Tibial artery (tissue), 4 donors: ENCODE data around the gene NCAM1.

ENCODE experiments used
- DNase-seq, 2 donors: peaks; one replicate each; pipeline ENCODE4 v3.0.0-alpha.2; 2019
- H3K27ac ChIP-seq, 2 donors: fragments of 200-600 bp; sonication (generic) in 1 of 2; 1 replicate in 1 of 2; 2 replicates in 1 of 2; pipeline ENCODE4 v1.5.1; 2018 to 2019; ENCODE audit warnings: mild to moderate bottlenecking in 1 of 2
- H3K27me3 ChIP-seq, 2 donors: fragments of 200-600 bp; sonication (generic) in 1 of 2; one replicate each; pipeline versions ENCODE4 v1.5.1 to v1.6.0; 2016 to 2019
- H3K36me3 ChIP-seq, 3 donors: fragments of 200-600 bp; sonication (generic) in 2 of 3; one replicate each; pipeline ENCODE4 v1.5.1; 2016 to 2019; ENCODE audit warnings: mild to moderate bottlenecking in 2 of 3
- H3K4me1 ChIP-seq, 4 donors: fragments of 200-600 bp; sonication (generic) in 2 of 4; 1 replicate in 3 of 4; 2 replicates in 1 of 4; pipeline ENCODE4 v1.5.1; 2016 to 2019
- H3K4me3 ChIP-seq, 2 donors: fragments of 200-600 bp; sonication (generic) in 1 of 2; 1 replicate in 1 of 2; 2 replicates in 1 of 2; pipeline ENCODE4 v1.5.1; 2018 to 2019; ENCODE audit warnings: mild to moderate bottlenecking in 2 of 2
- H3K9me3 ChIP-seq, 3 donors: fragments of 200-600 bp; sonication (generic) in 1 of 3; one replicate each; pipeline ENCODE4 v1.5.1; 2016 to 2019
- CTCF ChIP-seq, 2 experiments: fragments of 200-600 bp in 1 of 2; fragments of 450-650 bp in 1 of 2; IDR thresholded peaks; one replicate each; pipeline ENCODE4 v1.5.1; 2017 to 2019; ENCODE audit warnings: antibody characterized with exemption in 2 of 2, mild to moderate bottlenecking in 1 of 2, moderate library complexity in 1 of 2
- intact Hi-C: fragments of 100-400 bp; cut with DNase I; formaldehyde crosslinking; loops from one replicate; pipeline ENCODE4 v1.15.0; 2023; ENCODE audit warnings: low total_unique reads

The NCAM1 gene

GRCh38 chr11:113105592-113105991, 144.4 kb downstream of the NCAM1 start:
- H3K27ac ChIP-seq: no peak overlapping the region
- H3K27me3 ChIP-seq: no peaks in the 10 kb centered on the region
- TF ChIP-seq CTCF (IDR thresholded peaks at IDR 0.05): no peak
- no peaks in the 10 kb centered on the region for H3K4me1 ChIP-seq
- intact Hi-C loops: no loop called here
- no peak for DNase-seq
- H3K36me3 ChIP-seq: no peaks in the 10 kb centered on the region
- H3K4me3 ChIP-seq: no peak overlapping the region
- no peaks in the 10 kb centered on the region for H3K9me3 ChIP-seq

GRCh38 chr11:113106507-113106906, 145.3 kb downstream of the NCAM1 start:
- Histone ChIP-seq H3K27ac (no peak overlapping the region), H3K27me3 (no peaks in the 10 kb centered on the region), H3K36me3 (no peaks in the 10 kb centered on the region), H3K4me1 (no peaks in the 10 kb centered on the region), H3K9me3 (no peaks in the 10 kb centered on the region), H3K4me3 (no peak overlapping the region)
- intact Hi-C loops: no loop called here
- no peak for TF ChIP-seq CTCF (IDR thresholded peaks at IDR 0.05)
- DNase-seq: no peak

- Histone ChIP-seq H3K4me1 (peaks cover 0 to 10% (median 4%) of the 10 kb centered on the region in 4 donors), H3K27me3 (no peaks in the 10 kb centered on the region), H3K4me3 (no peak overlapping the region), H3K36me3 (no peaks in the 10 kb centered on the region), H3K27ac (no peak overlapping the region), H3K9me3 (no peaks in the 10 kb centered on the region)
- intact Hi-C loops: loop anchor here (10.0 kb wide), 1 partner anchor 525 kb away; no protein-coding TSS in a partner anchor
- DNase-seq: no peak
- TF ChIP-seq CTCF (IDR thresholded peaks at IDR 0.05): no peak
Measured at GRCh38 chr11:113110046-113110445, 148.8 kb downstream of the NCAM1 start.

GRCh38 chr11:113111156-113111555, 149.9 kb downstream of the NCAM1 start:
- TF ChIP-seq CTCF (IDR thresholded peaks at IDR 0.05): no peak
- intact Hi-C loops: loop anchor here (10.0 kb wide), 1 partner anchor 526 kb away; no protein-coding TSS in a partner anchor

GRCh38 chr11:113112307-113112706, 151.1 kb downstream of the NCAM1 start:
- intact Hi-C loops: loop anchor here (10.0 kb wide), 1 partner anchor 528 kb away; no protein-coding TSS in a partner anchor

More at GRCh38 chr11:113111156-113111555, 149.9 kb downstream of the NCAM1 start:
- no peaks in the 10 kb centered on the region for H3K27me3 ChIP-seq
- no peaks in the 10 kb centered on the region for H3K36me3 ChIP-seq
- no peaks in the 10 kb centered on the region for H3K9me3 ChIP-seq
- H3K4me3 ChIP-seq: no peak overlapping the region
- DNase-seq: no peak
- H3K4me1 ChIP-seq: peaks cover 0 to 10% (median 4%) of the 10 kb centered on the region in 4 donors
- no peak overlapping the region for H3K27ac ChIP-seq

More at GRCh38 chr11:113112307-113112706, 151.1 kb downstream of the NCAM1 start:
- Histone ChIP-seq H3K4me3 (no peak overlapping the region), H3K4me1 (peaks cover 0 to 10% (median 4%) of the 10 kb centered on the region in 4 donors), H3K36me3 (no peaks in the 10 kb centered on the region), H3K9me3 (no peaks in the 10 kb centered on the region), H3K27ac (no peak overlapping the region), H3K27me3 (no peaks in the 10 kb centered on the region)
- DNase-seq: no peak
- no peak for TF ChIP-seq CTCF (IDR thresholded peaks at IDR 0.05)
